Measurements from ENCODE around the gene TRIM59. TPM values are rescaled to one million over a fixed set of nuclear protein-coding genes. Genes with fewer than 3 reads are reported as not detected.
A peak's percentile ranks its signal among the peaks of the same experiment; 100 is the strongest.
"Not testable (repeated sequence)": the region's sequence is repeated elsewhere in the genome, so short reads cannot be mapped to it uniquely, and the experiment has no call there.

TRIM59 gene
- total RNA-seq, 2 donors from 2014 or later = 5.4 to 5.7 TPM

DNA sequence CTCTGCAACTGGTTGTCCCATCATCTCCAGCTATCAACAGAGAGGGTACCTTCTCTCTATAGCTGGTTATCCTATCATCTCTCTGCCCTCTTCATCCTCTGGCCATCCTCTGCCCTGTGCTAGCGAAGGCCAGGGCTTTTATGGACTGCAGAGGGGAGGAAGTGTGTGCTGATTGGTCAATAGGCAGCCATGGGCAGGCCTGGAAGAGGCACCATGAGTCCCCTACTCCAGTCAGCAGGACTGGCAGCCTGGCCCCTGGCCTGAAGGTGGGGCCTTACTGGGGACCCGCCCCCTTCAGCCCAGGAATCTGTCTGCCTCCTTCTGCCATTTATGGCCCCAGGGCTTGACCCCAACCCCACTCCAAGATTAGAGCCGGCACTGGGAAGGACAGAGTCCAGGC, 10.4 kb upstream of the TRIM59 start:
- no peak for ATAC-seq
- intact Hi-C loops (cut with DNase I, micrococcal nuclease) = no loop called here
- no peak for DNase-seq

DNA sequence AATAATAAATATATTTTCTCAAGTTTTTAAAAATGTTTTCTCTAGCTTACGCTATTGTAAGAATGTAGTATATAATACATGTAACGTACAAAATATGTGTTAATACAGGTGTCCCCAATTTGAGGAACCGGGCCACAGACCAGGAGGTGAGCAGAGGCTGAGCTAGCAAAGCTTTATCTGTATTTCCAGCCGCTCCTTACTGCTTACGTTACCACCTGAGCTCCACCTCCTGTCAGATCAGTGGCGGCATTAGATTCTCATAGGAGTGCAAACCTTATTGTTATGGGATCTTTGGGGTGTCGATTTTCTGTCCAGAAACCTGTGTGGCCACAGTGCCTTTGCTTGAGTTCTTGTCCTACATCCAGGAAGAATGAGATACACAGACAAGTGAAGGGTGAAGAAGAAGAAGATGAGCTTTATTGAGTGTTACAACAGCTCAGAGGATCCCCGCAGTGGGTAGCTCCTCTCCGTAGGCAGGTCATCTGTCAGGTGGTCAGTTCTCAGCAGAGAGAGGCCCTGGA, 9.9 kb upstream of the TRIM59 start:
- no peak for ATAC-seq
- DNase-seq = no peak
- intact Hi-C loops (cut with DNase I, micrococcal nuclease) = no loop called here

DNA sequence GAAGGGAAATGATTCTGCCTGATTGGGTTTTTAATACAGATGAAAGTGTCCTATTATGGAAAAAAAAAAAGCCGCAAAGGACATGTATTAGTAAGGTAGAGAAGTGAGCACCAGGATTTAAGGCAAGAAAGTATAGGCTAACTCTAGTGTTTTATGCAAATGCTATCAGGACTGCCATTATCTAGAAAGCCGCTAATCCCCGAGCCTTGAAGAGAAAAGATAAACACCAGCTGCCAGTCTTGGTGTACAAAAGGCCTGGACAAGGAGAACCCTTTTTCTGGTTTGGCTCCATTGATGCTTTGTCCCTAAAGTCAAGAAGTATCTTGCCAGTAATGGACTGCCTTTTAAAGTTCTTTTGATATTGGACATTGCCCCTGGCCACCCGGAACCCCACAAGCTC, 8.6 kb upstream of the TRIM59 start:
- intact Hi-C loops (cut with DNase I, micrococcal nuclease) = no loop called here
- DNase-seq = no peak
- ATAC-seq = no peak

DNA sequence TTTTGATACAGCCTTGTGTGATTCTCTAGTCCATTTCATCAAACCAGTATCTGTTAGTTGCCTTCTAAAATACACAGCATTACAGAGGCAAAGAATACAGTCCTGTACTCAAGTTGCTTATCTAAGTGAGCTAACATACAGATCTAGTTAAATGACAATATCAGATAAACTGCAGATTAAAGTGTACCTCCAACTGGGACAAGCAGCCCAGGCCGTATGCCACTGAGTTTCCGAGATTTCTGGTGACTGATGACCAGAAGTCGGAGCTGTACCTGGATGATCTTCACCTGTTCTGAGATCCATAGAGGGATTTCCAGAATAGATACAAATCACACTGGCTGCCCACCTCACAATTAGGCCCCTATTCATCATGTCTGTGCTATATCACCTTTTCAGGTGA, 6.3 kb upstream of the TRIM59 start:
- DNase-seq = no peak
- intact Hi-C loops (cut with DNase I, micrococcal nuclease) = no loop called here
- no peak for ATAC-seq

DNA sequence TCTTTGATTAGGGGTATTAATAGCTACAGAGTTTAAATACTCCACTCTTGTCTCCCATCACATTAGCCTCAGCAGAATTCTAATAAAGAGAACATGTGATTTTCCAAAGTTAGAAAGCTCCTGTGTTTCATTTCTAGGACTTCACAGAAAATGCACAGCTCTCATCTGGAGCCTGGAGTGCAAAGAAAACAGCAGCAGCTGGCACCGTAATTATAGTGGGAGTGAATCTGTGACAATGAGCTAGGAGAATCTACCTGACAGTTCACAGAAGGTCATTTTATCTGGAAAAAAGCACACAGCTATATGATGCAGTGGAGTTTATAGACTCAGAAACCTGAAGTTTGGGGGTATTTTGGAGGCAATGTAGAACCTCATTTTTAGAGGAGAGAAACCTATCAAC, 5.4 kb upstream of the TRIM59 start:
- ATAC-seq = no peak
- no peak for DNase-seq
- intact Hi-C loops (cut with DNase I, micrococcal nuclease) = no loop called here

DNA sequence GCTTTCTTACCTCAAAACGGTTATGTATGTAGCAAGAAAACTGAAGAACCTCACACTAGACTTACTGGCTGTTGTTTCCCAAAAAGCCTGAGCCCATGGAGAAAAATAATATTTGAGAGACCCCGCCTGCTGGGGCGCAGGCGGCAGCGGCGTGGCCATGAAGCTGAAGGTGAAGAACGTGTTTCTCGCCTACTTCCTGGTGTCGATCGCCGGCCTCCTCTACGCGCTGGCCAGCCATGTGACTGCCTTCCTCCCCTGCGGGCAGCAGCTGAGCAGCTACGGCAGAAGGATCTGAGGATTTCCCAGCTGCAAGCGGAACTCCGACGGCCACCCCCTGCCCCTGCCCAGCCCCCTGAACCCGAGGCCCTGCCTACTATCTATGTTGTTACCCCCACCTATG, 2.7 kb upstream of the TRIM59 start:
- ATAC-seq; intact Hi-C loops (cut with DNase I, micrococcal nuclease); DNase-seq: not testable (repeated sequence)

DNA sequence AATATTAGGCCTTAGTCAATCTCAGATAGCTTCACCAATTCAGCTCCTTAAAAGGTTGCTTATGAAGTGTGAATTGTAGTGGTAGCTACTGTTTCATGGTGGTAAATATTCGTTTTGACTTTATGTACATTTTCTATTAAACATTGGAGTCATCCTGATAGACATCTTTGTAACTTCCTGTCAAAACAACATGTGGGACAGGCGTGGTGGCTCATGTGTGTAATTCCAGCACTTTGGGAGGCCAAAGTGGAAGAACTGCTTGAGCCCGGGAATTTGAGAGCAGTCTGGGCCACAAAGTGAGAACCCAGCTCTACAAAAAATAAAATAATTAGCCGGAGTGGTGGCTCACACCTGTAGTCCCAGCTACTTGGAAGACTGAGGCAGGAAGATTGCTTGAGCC, 2.0 kb upstream of the TRIM59 start:
- intact Hi-C loops (cut with DNase I, micrococcal nuclease) = no loop called here
- ATAC-seq = no peak
- DNase-seq = no peak

DNA sequence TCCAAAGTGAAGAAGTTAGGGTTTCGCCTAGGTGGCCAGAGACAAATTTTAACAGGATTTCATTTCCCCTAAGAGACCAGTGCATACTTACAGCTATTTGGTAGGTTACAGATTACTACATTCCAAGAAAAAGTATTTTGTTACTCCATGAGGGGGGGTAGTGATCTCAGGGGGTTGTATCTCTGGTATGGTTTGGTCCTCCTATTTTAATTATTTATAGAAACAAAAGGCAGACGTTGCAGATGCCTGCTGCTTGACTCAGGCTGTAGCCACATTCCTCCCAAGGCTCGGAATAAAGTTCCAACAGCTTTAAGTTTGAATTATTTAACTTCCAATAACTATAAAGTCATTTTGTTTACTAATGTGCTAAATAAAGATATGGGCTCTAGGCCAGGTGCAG, 1.3 kb upstream of the TRIM59 start:
- DNase-seq (no peak), ATAC-seq (no peak)
- intact Hi-C loops (cut with DNase I, micrococcal nuclease) = no loop called here

DNA sequence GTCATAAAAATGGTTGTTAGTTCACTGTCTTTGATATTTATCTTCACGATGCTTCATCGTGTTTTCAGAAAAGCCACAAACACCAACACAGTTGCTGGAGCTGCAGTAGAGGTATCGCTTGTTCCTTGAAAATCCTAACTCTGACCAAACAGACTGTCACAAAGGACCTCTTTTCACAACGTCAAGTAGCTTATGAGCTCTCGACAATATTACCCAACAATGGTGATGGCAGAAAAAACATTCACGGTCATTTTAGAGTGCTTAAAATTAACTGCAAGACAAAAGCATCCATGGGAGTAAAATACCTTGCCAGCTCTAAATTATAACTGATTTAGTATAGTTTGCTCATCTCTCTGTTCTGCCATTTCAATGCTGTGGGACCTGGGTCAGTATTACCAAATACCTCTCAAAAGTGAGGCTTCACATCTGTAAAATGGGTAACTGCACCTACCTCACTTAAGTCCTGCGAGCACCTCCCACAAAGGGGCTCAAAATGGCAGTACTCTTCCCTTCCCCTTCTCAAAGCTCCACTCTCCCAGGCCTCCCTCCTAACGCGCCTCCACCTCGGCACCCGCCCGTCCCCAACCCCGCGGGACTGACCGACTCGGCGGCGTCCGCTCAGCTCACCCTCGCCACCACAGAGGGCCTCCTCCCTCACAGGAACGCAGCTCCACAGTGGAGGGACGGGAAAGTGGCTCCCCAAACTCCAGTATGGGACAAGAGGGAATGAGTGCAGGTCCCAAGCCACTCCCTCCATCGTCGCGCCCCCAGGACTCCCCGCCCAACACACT, 546 bp downstream of the TRIM59 start:
- ATAC-seq (peak; percentile 60), DNase-seq (no peak)
- intact Hi-C loops (cut with DNase I, micrococcal nuclease) = no loop called here

DNA sequence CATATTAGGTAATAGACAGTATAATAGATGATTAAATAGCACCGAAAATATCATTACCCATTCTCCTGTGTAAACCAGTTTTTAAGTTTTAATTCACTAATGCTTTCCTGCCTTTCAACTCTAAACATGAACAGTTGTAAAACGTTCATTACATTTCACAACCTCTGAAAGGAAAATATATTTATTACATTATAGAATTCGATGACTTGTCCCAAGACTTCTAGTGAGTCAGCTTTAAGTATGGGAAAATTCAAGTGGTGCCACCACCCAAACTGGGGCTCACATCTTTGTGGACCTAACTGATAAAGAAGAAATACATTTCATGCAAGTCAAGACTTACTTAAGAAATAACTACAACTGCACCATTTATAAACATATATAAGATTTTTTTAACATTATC, 2.0 kb downstream of the TRIM59 start:
- intact Hi-C loops (cut with DNase I, micrococcal nuclease) = no loop called here
- no peak for ATAC-seq
- DNase-seq = no peak

DNA sequence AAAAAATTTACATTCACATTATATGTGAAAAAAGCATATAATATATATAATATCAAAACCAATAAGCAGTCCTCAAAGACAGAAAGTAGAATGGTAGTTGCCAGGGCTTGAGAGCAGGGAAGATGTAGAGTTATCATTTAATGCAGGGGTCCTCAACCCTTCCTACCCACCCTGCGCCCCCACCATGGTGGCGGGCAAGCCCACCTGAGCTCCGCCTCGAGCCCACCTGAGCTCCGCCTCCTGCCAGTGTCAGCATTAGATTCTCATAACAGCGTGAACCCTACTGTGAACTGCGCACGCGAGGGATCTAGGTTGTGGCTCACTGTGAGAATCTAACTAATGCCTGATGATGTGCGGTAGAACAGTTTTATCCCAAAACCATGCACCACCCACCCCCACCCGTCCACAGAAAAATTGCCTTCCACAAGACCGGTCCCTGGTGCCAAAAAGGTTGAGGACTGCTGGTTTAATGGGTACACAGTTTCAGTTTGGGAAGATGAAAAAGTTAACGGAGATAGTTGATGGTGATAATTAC, 3.0 kb downstream of the TRIM59 start:
- intact Hi-C loops (cut with DNase I, micrococcal nuclease) = no loop called here
- no peak for DNase-seq
- no peak for ATAC-seq

DNA sequence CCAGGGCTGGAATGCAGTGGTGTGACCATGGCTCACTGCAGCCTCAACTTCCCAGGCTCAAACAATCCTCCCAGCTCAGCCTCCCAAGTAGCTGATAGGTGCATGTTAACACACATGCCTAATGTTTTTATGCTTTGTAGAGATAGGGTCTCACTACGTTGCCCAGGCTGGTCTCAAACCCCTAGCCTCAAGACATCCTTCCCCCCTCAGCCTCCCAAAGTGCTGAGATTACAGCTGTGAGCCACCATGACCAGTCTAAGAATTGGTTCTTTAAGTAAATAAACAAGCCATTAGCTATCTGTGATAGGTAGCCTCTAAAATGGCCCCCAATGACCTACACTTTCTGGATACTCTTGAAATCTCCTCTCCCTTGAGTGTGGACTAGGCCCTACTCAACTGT, 3.7 kb downstream of the TRIM59 start:
- DNase-seq = no peak
- intact Hi-C loops (cut with DNase I, micrococcal nuclease) = no loop called here
- ATAC-seq = no peak

DNA sequence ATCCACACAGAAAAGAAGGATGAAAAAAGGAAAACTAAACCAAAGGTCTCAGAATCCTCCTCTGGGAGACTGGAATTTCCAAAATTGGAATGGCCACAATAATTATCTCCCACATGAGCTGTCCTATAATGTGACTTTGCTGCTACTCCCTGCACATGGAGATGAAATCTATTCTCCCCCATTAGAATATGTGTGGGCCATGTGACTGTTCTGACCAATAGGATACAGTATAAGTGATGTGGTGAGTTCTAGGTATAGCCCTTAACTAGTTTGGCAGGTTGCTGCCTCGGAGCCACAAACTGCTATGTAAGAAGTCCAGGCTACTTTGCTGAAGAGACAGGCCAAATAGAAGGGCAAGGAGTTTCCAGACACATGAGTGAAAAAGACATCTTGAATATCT, 5.2 kb downstream of the TRIM59 start:
- DNase-seq = no peak
- no peak for ATAC-seq
- intact Hi-C loops (cut with DNase I, micrococcal nuclease) = no loop called here

DNA sequence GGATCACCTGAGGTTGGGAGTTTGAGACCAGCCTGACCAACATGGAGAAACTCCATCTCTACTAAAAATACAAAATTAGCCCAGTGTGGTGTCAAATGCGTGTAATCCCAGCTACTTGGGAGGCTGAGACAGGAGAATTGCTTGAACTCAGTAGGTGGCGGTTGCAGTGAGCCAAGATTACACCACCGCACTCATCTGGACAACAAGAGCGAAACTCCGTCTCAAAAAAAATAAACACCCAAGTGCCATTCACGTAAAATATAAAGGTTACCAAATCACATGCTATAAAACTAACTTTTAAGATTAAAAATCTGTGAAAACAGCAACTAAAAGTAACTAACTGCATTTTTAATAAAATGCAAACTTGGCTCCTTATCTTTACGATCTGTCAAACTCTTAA, 8.9 kb downstream of the TRIM59 start:
- intact Hi-C loops (cut with DNase I, micrococcal nuclease) = no loop called here
- ATAC-seq = no peak

DNA sequence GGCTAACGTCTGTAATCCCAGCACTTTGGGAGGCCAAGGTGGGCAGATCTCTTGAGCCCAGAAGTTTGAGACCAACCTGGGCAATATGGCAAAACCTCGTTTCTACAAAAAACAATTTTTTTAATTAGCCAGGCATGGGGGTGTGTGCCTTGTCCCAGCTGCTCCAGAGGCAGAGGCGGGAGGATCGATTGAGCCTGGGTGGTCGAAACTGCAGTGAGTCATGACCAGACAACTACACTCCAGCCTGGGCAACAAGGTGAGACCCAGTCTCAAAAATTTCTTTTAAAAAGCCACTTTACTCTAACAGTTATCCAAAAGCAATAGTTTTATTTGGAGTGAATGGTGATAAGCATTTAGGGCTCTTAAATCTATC, 12.5 kb downstream of the TRIM59 start:
- intact Hi-C loops (cut with DNase I, micrococcal nuclease) = no loop called here

More for the DNA sequence above, 8.9 kb downstream of the TRIM59 start:
- no peak for DNase-seq

DNA sequence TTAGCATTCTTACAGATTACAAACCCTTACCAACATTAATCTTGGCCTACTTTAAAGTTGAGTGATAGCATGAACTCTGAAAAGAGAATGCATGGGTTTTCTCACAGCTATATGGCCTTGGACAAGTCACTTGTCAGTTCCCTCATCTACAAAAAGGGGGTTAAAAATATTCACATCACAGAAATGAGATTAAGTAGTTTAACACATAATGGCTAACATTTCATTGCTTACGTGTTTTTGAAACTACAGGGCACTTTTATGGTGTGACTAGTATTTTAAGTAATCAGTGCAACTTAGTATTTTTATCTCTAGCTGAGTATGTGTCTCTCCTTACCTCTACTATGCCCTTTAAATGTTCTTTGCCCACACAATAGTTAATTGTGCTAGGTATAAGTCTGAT, 13.8 kb downstream of the TRIM59 start:
- intact Hi-C loops (cut with DNase I, micrococcal nuclease) = no loop called here
- no peak for DNase-seq
- no peak for ATAC-seq

More for the DNA sequence above, 12.5 kb downstream of the TRIM59 start:
- no peak for DNase-seq
- ATAC-seq = no peak

DNA sequence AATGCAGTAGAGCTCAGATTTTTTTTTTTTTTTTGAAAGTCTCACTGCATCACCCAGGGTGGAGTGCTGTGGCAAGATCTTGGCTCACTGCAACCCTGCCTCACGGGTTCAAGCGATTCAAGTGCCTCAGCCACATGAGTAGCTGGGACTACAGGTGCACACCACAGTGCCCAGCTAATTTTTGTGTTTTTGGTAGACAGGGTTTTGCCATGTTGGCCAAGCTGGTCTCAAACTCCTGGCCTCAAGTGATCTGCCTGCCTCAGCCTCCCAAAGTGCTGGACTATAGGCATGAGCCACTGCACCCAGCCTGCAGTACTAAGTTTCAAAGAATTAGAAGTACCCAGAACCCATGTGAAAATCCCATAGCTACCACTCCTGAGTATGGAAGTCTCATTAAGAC, 14.5 kb downstream of the TRIM59 start:
- intact Hi-C loops (cut with DNase I, micrococcal nuclease) = no loop called here
- no peak for DNase-seq
- no peak for ATAC-seq

DNA sequence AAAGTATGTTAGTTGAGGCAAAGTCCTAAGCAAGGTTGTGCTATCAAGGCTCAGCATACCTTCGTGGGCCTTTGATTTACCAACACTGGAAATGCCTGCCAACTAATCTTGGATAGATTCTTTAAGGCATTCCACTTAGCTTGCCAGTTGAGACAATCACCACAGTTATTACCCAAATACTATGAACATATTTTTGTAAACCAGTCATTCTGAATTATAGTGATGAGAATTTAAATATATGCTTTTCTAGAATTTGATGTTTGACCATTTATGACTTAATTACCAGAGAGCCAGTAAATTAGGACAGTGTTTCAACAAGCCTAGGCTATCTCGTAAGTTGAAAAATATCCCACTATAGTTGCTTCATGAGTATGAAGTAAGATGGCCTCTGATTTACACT, 15.5 kb downstream of the TRIM59 start:
- intact Hi-C loops (cut with DNase I, micrococcal nuclease) = no loop called here
- no peak for DNase-seq
- no peak for ATAC-seq

DNA sequence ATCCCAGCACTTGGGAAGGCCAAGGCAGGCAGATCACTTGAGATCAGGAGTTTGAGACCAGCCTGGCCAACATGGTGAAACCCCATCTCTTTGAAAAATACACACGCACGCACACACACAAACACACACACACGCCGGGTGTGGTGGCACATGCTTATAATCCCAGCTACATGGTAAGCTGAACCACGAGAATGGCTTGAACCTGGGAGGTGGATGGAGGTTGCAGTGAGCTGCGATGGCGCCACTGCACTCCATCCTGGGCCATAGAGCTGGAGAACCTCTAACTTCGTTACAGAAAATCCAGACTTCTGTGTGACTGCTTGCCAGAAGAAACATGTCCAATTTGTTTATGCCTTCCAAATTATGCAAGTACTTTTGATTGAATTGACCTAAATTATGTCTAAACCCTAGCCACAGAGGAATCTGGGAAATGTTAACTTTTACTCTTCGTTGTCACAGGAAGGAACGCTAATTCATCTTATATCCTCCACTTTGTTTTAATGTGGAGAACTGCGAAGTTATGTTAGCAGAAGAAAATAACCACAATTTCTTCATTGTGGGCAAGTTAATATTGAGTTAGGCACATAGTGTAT, 21.7 kb downstream of the TRIM59 start:
- DNase-seq = no peak
- intact Hi-C loops (cut with DNase I, micrococcal nuclease) = no loop called here
- ATAC-seq = no peak

DNA sequence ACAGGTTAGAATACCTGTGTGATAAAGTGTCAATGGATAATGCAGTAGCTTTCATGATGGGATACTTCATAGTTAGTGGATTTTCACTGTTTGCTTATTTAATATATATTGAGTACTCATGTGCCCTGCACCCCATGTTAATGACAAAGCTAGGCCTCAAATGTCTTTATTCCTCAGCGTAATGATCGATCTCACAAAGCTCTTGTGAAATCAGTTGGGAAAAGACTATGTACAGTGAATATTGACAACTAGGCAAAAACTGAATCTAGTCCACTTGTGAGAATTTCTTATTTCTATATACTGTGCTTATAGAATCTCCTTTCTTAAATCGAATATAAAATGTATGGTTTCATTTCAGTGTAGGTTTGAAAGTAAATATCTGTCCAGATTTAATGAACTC, 32.3 kb downstream of the TRIM59 start:
- no peak for DNase-seq
- ATAC-seq = no peak
- intact Hi-C loops (cut with DNase I, micrococcal nuclease) = no loop called here
